WTC11 (cell line): ENCODE data around the gene ZBTB21. TPM values are rescaled to one million over a fixed set of nuclear protein-coding genes. Genes with fewer than 3 reads are reported as not detected.

Experiments used
- ATAC-seq: fragments of 200-7000 bp; cut with Tn5 transposase; 2 replicates; pipeline ENCODE4 v1.10.0; 2021; ENCODE audit warnings: mild to moderate bottlenecking, moderate library complexity
- CTCF ChIA-PET: fragments of 300-600 bp; sonication (Branson Sonifier 250); formaldehyde crosslinking; loops from one replicate; lab custom pipeline; 2021; ENCODE audit warnings: antibody characterized with exemption; lab: Charles Lee
- POLR2A ChIA-PET: fragments of 350-600 bp; sonication (Branson Sonifier 250); formaldehyde crosslinking; loops from one replicate; lab custom pipeline; 2021; ENCODE audit warnings: antibody characterized with exemption; lab: Charles Lee
- DNase-seq: peaks from one replicate; pipeline ENCODE4 v3.0.0; 2021; ENCODE audit warnings: low spot score
- H3K27ac Mint-ChIP-seq: 2 replicates; pipeline ENCODE4 v1.8.0; 2021; ENCODE audit warnings: mixed read lengths
- H3K27me3 Mint-ChIP-seq: 2 replicates; pipeline ENCODE4 v1.8.0; 2021; ENCODE audit warnings: low read depth, mild to moderate bottlenecking, moderate library complexity, mixed read lengths
- H3K36me3 Mint-ChIP-seq: 2 replicates; pipeline ENCODE4 v1.8.0; 2021; ENCODE audit warnings: mixed read lengths
- H3K4me1 Mint-ChIP-seq: 2 replicates; pipeline ENCODE4 v1.8.0; 2022; ENCODE audit warnings: mixed read lengths
- H3K4me3 Mint-ChIP-seq: 2 replicates; pipeline ENCODE4 v1.8.0; 2021; ENCODE audit warnings: mild to moderate bottlenecking, moderate library complexity, mixed read lengths
- H3K9me3 Mint-ChIP-seq: 2 replicates; pipeline ENCODE4 v1.8.0; 2021; ENCODE audit warnings: mixed read lengths
- CREB1 ChIP-seq: sonication (generic); formaldehyde crosslinking; IDR thresholded peaks from 2 replicates; pipeline ENCODE4 v1.8.0; 2023; ENCODE audit warnings: mild to moderate bottlenecking, missing genetic modification reagents
- ELF4 ChIP-seq: sonication (generic); formaldehyde crosslinking; IDR thresholded peaks from 2 replicates; pipeline ENCODE4 v1.8.1; 2022; ENCODE audit warnings: low read depth, mild to moderate bottlenecking, moderate library complexity, missing genetic modification reagents
- GTF2I ChIP-seq: fragments of 250-450 bp; sonication (Bioruptor Pico); conservative IDR thresholded peaks from 2 replicates; pipeline ENCODE4 v1.4.0; 2021; ENCODE audit warnings: mild to moderate bottlenecking
- MXD4 ChIP-seq: fragments of 250-450 bp; sonication (Bioruptor Pico); IDR thresholded peaks from 2 replicates; pipeline ENCODE4 v1.8.0; 2021; ENCODE audit warnings: mild to moderate bottlenecking, moderate library complexity, borderline replicate concordance
- RORB ChIP-seq: fragments of 250-450 bp; sonication (Bioruptor Pico); IDR thresholded peaks from 2 replicates; pipeline ENCODE4 v1.9.0; 2021; ENCODE audit warnings: mild to moderate bottlenecking
- ZNF138 ChIP-seq: sonication (generic); formaldehyde crosslinking; conservative IDR thresholded peaks from 2 replicates; pipeline ENCODE4 v1.8.1; 2022; ENCODE audit warnings: mild to moderate bottlenecking, moderate library complexity, missing genetic modification reagents
- total RNA-seq: library from RNA; stranded (reverse); gene quantifications from 3 replicates; pipeline ENCODE4 v1.2.3, GENCODE V29; 2021
- TF ChIP-seq, protein P1 (sequence below): sonication (generic); formaldehyde crosslinking; IDR thresholded peaks from 2 replicates; pipeline ENCODE4 v1.8.1; 2023; ENCODE audit warnings: mild to moderate bottlenecking, moderate library complexity, missing genetic modification reagents
- TF ChIP-seq, protein P2 (sequence below): sonication (generic); formaldehyde crosslinking; IDR thresholded peaks from 2 replicates; pipeline ENCODE4 v1.8.0; 2023; ENCODE audit warnings: missing genetic modification reagents, mild to moderate bottlenecking, borderline replicate concordance
- TF ChIP-seq, protein P3 (sequence below): sonication (generic); formaldehyde crosslinking; IDR thresholded peaks from 2 replicates; pipeline ENCODE4 v1.8.0; 2022; ENCODE audit warnings: mild to moderate bottlenecking, missing genetic modification reagents

ZBTB21 gene
- total RNA-seq, 1 experiment from 2014 or later: 13.8 TPM

DNA sequence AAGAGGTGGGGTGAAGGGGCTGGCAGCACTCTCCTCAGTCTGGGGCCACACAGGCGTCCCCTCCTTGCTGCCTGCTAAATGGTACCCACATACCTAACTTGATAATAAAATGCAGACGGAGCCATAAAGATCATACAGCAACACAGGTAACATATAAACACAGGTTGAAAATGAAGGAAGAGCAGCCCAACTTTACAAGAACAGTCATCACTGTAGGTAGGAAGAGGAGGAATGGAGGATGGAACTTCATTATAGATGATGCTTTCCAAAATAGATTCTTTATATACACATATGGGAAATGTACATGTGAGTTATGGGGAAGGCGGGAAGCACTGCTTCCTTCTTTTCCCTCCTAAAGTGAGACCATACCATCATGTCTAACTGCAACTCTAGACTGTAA is 69.7 kb downstream of the ZBTB21 start (continued):
- TF ChIP-seq, protein P1, sequence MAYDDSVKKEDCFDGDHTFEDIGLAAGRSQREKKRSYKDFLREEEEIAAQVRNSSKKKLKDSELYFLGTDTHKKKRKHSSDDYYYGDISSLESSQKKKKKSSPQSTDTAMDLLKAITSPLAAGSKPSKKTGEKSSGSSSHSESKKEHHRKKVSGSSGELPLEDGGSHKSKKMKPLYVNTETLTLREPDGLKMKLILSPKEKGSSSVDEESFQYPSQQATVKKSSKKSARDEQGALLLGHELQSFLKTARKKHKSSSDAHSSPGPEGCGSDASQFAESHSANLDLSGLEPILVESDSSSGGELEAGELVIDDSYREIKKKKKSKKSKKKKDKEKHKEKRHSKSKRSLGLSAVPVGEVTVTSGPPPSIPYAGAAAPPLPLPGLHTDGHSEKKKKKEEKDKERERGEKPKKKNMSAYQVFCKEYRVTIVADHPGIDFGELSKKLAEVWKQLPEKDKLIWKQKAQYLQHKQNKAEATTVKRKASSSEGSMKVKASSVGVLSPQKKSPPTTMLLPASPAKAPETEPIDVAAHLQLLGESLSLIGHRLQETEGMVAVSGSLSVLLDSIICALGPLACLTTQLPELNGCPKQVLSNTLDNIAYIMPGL (CRISPR knock-in tag): no peak

DNA sequence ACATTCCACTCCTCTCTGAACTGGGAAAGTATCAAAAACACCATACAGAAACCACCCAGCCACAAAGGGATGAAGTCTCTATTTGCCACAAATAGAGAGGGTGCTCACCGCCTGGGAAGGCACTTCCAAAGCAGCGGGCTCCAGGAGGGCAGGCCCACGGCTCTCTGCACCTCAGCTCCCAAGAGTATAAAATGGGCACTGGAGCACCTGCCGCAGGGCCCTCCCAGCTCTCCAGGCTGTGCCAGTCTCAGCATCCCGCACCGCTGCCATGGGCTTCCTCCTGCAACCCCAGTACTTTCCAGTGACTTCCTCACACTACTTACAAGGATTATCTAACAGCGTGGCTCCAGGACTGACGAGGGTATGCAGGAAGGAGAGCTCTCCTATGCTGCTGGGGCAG is 70.8 kb downstream of the ZBTB21 start:
- no peaks in the 10 kb centered on the region for H3K9me3 Mint-ChIP-seq
- H3K27me3 Mint-ChIP-seq: no peaks in the 10 kb centered on the region
- POLR2A ChIA-PET: no interaction called here
- no peak for TF ChIP-seq GTF2I
- TF ChIP-seq CREB1 (CRISPR knock-in tag): no peak
- no peak for TF ChIP-seq ZNF138
- TF ChIP-seq RORB (CRISPR knock-in tag): no peak
- TF ChIP-seq, protein P2, sequence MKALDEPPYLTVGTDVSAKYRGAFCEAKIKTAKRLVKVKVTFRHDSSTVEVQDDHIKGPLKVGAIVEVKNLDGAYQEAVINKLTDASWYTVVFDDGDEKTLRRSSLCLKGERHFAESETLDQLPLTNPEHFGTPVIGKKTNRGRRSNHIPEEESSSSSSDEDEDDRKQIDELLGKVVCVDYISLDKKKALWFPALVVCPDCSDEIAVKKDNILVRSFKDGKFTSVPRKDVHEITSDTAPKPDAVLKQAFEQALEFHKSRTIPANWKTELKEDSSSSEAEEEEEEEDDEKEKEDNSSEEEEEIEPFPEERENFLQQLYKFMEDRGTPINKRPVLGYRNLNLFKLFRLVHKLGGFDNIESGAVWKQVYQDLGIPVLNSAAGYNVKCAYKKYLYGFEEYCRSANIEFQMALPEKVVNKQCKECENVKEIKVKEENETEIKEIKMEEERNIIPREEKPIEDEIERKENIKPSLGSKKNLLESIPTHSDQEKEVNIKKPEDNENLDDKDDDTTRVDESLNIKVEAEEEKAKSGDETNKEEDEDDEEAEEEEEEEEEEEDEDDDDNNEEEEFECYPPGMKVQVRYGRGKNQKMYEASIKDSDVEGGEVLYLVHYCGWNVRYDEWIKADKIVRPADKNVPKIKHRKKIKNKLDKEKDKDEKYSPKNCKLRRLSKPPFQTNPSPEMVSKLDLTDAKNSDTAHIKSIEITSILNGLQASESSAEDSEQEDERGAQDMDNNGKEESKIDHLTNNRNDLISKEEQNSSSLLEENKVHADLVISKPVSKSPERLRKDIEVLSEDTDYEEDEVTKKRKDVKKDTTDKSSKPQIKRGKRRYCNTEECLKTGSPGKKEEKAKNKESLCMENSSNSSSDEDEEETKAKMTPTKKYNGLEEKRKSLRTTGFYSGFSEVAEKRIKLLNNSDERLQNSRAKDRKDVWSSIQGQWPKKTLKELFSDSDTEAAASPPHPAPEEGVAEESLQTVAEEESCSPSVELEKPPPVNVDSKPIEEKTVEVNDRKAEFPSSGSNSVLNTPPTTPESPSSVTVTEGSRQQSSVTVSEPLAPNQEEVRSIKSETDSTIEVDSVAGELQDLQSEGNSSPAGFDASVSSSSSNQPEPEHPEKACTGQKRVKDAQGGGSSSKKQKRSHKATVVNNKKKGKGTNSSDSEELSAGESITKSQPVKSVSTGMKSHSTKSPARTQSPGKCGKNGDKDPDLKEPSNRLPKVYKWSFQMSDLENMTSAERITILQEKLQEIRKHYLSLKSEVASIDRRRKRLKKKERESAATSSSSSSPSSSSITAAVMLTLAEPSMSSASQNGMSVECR (CRISPR knock-in tag): no peak
- no peak for TF ChIP-seq ELF4 (CRISPR knock-in tag)
- TF ChIP-seq, protein P3, sequence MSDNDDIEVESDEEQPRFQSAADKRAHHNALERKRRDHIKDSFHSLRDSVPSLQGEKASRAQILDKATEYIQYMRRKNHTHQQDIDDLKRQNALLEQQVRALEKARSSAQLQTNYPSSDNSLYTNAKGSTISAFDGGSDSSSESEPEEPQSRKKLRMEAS (CRISPR knock-in tag): no peak
- TF ChIP-seq MXD4: no peak
- no peaks in the 10 kb centered on the region for H3K36me3 Mint-ChIP-seq
- no peak overlapping the region for H3K4me3 Mint-ChIP-seq
- CTCF ChIA-PET: interaction anchor here (1.0 kb wide), 1 partner anchor 9 kb away, joined by 3 read pairs; no protein-coding TSS in a partner anchor
- H3K27ac Mint-ChIP-seq: no peak overlapping the region
- no peak for ATAC-seq
- DNase-seq: no peak
- H3K4me1 Mint-ChIP-seq: no peaks in the 10 kb centered on the region

Other genes starting within 250 kb of the ZBTB21 start
- 13.7 to 20.1 TPM (median 14.0 TPM) in 3 replicates for gene RIPK4, start 243.3 kb downstream of the ZBTB21 start, total RNA-seq
- 10.3 to 12.9 TPM (median 12.2 TPM) in 3 replicates for gene PRDM15, start 131.0 kb downstream of the ZBTB21 start, total RNA-seq
- gene C2CD2, start 56.3 kb downstream of the ZBTB21 start, total RNA-seq: 11.2 to 14.9 TPM (median 14.1 TPM) in 3 replicates
- 0.11 TPM in 1 of 3 replicates, not detected in the others for gene UMODL1, start 61.0 kb upstream of the ZBTB21 start, total RNA-seq
- gene ABCG1, start 208.8 kb upstream of the ZBTB21 start, total RNA-seq: 2.9 to 4.0 TPM (median 3.7 TPM) in 3 replicates